GM23338 (cell line): ENCODE data around the gene ULK2. TPM values are rescaled to one million over a fixed set of nuclear protein-coding genes. Genes with fewer than 3 reads are reported as not detected.

Source experiments
- ATAC-seq: fragments of 200-7000 bp; cut with Tn5 transposase; 3 replicates; pipeline ENCODE4 v1.9.1; 2020
- DNase-seq: peaks from one replicate; pipeline ENCODE4 v3.0.0-alpha.2; 2015; ENCODE audit warnings: low spot score
- H2AFZ ChIP-seq: fragments of 200-600 bp; sonication (generic); 2 replicates; pipeline ENCODE4 v1.8.0; 2016; ENCODE audit warnings: antibody characterized with exemption, mild to moderate bottlenecking, moderate library complexity
- H3F3A ChIP-seq: fragments of 200-600 bp; sonication (generic); replicated peaks from 2 replicates; pipeline ENCODE4 v1.8.0; 2017; ENCODE audit warnings: antibody characterized with exemption, mixed run types, low read depth
- H3K27ac ChIP-seq: fragments of 200-600 bp; sonication (generic); 2 replicates; pipeline ENCODE4 v1.6.1; 2016; ENCODE audit warnings: low read depth
- H3K27me3 ChIP-seq: fragments of 200-600 bp; sonication (generic); 2 replicates; pipeline ENCODE4 v1.8.0; 2016; ENCODE audit warnings: mild to moderate bottlenecking, mixed run types, moderate library complexity; ENCODE audit not compliant: insufficient read depth
- H3K36me3 ChIP-seq: fragments of 200-600 bp; sonication (generic); 2 replicates; pipeline ENCODE4 v1.8.0; 2016; ENCODE audit warnings: mild to moderate bottlenecking; ENCODE audit not compliant: insufficient read depth
- H3K4me1 ChIP-seq: fragments of 200-600 bp; sonication (generic); 2 replicates; pipeline ENCODE4 v1.8.0; 2016; ENCODE audit warnings: mild to moderate bottlenecking, moderate library complexity; ENCODE audit not compliant: insufficient read depth
- H3K4me2 ChIP-seq: fragments of 200-600 bp; sonication (generic); 2 replicates; pipeline ENCODE4 v1.7.1; 2017; ENCODE audit warnings: mixed run types
- H3K4me3 ChIP-seq: fragments of 200-600 bp; sonication (generic); 2 replicates; pipeline ENCODE4 v1.6.1; 2016; ENCODE audit warnings: mixed run types
- H3K79me2 ChIP-seq: fragments of 200-600 bp; sonication (generic); replicated peaks from 2 replicates; pipeline ENCODE4 v1.8.0; 2017; ENCODE audit warnings: mild to moderate bottlenecking; ENCODE audit not compliant: insufficient read depth
- H3K9me2 ChIP-seq: fragments of 200-600 bp; sonication (generic); 2 replicates; pipeline ENCODE4 v1.8.0; 2017; ENCODE audit not compliant: insufficient read depth
- H4K20me1 ChIP-seq: fragments of 200-600 bp; sonication (generic); replicated peaks from 2 replicates; pipeline ENCODE4 v1.8.0; 2017; ENCODE audit warnings: mild to moderate bottlenecking; ENCODE audit not compliant: insufficient read depth
- H3K27ac Mint-ChIP-seq: 2 replicates; pipeline ENCODE4 v1.8.0; 2020; ENCODE audit warnings: inconsistent platforms, mild to moderate bottlenecking, moderate library complexity, mixed read lengths
- H3K27me3 Mint-ChIP-seq: 3 replicates; pipeline ENCODE4 v1.8.0; 2022; ENCODE audit warnings: low read depth, mild to moderate bottlenecking, moderate library complexity, mixed read lengths, inconsistent platforms; ENCODE audit not compliant: insufficient read depth, poor library complexity
- H3K36me3 Mint-ChIP-seq: 3 replicates; pipeline ENCODE4 v1.8.0; 2021; ENCODE audit warnings: low read depth, mild to moderate bottlenecking, inconsistent platforms, moderate library complexity, mixed read lengths
- H3K4me1 Mint-ChIP-seq: 3 replicates; pipeline ENCODE4 v1.8.0; 2020; ENCODE audit warnings: mild to moderate bottlenecking, inconsistent platforms, mixed read lengths
- H3K4me3 Mint-ChIP-seq: 3 replicates; pipeline ENCODE4 v1.8.0; 2021; ENCODE audit warnings: moderate library complexity, mild to moderate bottlenecking, inconsistent platforms, mixed read lengths
- H3K9me3 Mint-ChIP-seq: 3 replicates; pipeline ENCODE4 v1.8.0; 2020; ENCODE audit warnings: moderate library complexity, mild to moderate bottlenecking, inconsistent platforms, mixed read lengths
- CREB1 ChIP-seq: fragments of 250-450 bp; sonication (Bioruptor Pico); IDR thresholded peaks from 2 replicates; pipeline ENCODE4 v1.5.0; 2020; ENCODE audit warnings: low read depth, mild to moderate bottlenecking, moderate library complexity
- EZH2phosphoT487 ChIP-seq: fragments of 200-600 bp; sonication (generic); IDR thresholded peaks from one replicate; pipeline ENCODE4 v1.8.1; 2018; ENCODE audit warnings: antibody characterized with exemption; ENCODE audit not compliant: unreplicated experiment
- JUNB ChIP-seq: IDR thresholded peaks from one replicate; pipeline ENCODE4 v1.6.1; 2016; ENCODE audit warnings: antibody characterized with exemption; ENCODE audit not compliant: unreplicated experiment
- NANOG ChIP-seq: IDR thresholded peaks from 2 replicates; pipeline ENCODE4 v1.6.1; 2016; ENCODE audit warnings: antibody characterized with exemption, borderline replicate concordance
- POLR2AphosphoS5 ChIP-seq: IDR thresholded peaks from 2 replicates; pipeline ENCODE4 v1.6.1; 2016; ENCODE audit warnings: antibody characterized with exemption, low read depth
- STAT1 ChIP-seq: IDR thresholded peaks from one replicate; pipeline ENCODE4 v1.6.1; 2016; ENCODE audit warnings: antibody characterized with exemption; ENCODE audit not compliant: unreplicated experiment
- ZNF331 ChIP-seq: fragments of 250-450 bp; sonication (Bioruptor Pico); IDR thresholded peaks from 2 replicates; pipeline ENCODE4 v1.5.0; 2020; ENCODE audit warnings: low read depth, mild to moderate bottlenecking, moderate library complexity
- polyA plus RNA-seq: library from polyadenylated mRNA; unstranded; fragments of >200 nt; fragmentation: Nextera tagmentation; extraction: Ambion mirVana; gene quantifications from 2 replicates; pipeline ENCODE4 v1.2.1, GENCODE V29; 2016
- total RNA-seq: library from RNA; depleted of rRNA; stranded (reverse); fragments of >200 nt; shearing (Covaris generic); gene quantifications from 2 replicates; pipeline ENCODE4 v1.2.3, GENCODE V29; 2014
- TF ChIP-seq, protein P1 (sequence below): fragments of 250-450 bp; sonication (Bioruptor Pico); IDR thresholded peaks from 2 replicates; pipeline ENCODE4 v1.5.0; 2020; ENCODE audit warnings: mild to moderate bottlenecking, moderate library complexity
- TF ChIP-seq, protein P2 (sequence below): IDR thresholded peaks from one replicate; pipeline ENCODE4 v1.6.1; 2018; ENCODE audit warnings: antibody characterized with exemption; ENCODE audit not compliant: unreplicated experiment
- TF ChIP-seq, protein P3 (sequence below), 2 experiments: fragments of 200-600 bp in 1 of 2; sonication (generic) in 1 of 2; conservative IDR thresholded peaks; 2 replicates each; pipeline versions ENCODE4 v1.5.1 to v1.6.1; 2016 to 2017; ENCODE audit warnings: antibody characterized with exemption in 2 of 2, low read depth in 2 of 2, mild to moderate bottlenecking in 2 of 2, moderate library complexity in 1 of 2

The ULK2 gene
- total and polyA plus RNA-seq, 2 experiments from 2014 or later = 1.6 to 3.0 TPM

DNA sequence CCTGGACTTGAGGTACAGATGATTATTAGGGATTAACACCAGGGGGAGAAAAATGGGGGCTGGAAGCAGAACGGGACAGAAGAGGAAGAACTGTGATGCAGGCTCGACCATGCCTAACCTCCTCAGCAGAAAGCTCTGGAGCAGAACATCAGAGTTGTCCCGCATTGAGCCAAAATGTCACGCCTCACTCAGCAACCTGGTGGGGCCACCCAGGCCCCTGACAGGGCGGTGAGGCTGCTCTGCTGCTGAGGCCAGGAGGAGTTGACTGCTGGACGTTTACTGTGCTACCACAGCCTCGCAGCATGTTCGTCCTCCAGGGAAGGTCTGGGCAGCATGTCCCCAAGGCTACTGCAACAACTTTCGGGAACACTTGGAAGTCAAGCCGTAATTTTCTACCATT, 6.5 kb upstream of the ULK2 start:
- TF ChIP-seq NANOG (no peak), POLR2AphosphoS5 (no peak), EZH2phosphoT487 (no peak), CREB1 (CRISPR knock-in tag) (no peak), STAT1 (no peak), ZNF331 (no peak), JUNB (no peak)
- TF ChIP-seq, protein P1, sequence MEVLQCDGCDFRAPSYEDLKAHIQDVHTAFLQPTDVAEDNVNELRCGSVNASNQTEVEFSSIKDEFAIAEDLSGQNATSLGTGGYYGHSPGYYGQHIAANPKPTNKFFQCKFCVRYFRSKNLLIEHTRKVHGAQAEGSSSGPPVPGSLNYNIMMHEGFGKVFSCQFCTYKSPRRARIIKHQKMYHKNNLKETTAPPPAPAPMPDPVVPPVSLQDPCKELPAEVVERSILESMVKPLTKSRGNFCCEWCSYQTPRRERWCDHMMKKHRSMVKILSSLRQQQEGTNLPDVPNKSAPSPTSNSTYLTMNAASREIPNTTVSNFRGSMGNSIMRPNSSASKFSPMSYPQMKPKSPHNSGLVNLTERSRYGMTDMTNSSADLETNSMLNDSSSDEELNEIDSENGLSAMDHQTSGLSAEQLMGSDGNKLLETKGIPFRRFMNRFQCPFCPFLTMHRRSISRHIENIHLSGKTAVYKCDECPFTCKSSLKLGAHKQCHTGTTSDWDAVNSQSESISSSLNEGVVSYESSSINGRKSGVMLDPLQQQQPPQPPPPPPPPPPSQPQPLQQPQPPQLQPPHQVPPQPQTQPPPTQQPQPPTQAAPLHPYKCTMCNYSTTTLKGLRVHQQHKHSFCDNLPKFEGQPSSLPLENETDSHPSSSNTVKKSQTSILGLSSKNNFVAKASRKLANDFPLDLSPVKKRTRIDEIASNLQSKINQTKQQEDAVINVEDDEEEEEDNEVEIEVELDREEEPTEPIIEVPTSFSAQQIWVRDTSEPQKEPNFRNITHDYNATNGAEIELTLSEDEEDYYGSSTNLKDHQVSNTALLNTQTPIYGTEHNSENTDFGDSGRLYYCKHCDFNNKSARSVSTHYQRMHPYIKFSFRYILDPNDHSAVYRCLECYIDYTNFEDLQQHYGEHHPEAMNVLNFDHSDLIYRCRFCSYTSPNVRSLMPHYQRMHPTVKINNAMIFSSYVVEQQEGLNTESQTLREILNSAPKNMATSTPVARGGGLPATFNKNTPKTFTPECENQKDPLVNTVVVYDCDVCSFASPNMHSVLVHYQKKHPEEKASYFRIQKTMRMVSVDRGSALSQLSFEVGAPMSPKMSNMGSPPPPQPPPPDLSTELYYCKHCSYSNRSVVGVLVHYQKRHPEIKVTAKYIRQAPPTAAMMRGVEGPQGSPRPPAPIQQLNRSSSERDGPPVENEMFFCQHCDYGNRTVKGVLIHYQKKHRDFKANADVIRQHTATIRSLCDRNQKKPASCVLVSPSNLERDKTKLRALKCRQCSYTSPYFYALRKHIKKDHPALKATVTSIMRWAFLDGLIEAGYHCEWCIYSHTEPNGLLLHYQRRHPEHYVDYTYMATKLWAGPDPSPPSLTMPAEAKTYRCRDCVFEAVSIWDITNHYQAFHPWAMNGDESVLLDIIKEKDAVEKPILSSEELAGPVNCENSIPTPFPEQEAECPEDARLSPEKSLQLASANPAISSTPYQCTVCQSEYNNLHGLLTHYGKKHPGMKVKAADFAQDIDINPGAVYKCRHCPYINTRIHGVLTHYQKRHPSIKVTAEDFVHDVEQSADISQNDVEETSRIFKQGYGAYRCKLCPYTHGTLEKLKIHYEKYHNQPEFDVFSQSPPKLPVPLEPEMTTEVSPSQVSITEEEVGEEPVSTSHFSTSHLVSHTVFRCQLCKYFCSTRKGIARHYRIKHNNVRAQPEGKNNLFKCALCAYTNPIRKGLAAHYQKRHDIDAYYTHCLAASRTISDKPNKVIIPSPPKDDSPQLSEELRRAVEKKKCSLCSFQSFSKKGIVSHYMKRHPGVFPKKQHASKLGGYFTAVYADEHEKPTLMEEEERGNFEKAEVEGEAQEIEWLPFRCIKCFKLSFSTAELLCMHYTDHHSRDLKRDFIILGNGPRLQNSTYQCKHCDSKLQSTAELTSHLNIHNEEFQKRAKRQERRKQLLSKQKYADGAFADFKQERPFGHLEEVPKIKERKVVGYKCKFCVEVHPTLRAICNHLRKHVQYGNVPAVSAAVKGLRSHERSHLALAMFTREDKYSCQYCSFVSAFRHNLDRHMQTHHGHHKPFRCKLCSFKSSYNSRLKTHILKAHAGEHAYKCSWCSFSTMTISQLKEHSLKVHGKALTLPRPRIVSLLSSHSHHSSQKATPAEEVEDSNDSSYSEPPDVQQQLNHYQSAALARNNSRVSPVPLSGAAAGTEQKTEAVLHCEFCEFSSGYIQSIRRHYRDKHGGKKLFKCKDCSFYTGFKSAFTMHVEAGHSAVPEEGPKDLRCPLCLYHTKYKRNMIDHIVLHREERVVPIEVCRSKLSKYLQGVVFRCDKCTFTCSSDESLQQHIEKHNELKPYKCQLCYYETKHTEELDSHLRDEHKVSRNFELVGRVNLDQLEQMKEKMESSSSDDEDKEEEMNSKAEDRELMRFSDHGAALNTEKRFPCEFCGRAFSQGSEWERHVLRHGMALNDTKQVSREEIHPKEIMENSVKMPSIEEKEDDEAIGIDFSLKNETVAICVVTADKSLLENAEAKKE (CRISPR knock-in tag) = no peak
- TF ChIP-seq, protein P2, sequence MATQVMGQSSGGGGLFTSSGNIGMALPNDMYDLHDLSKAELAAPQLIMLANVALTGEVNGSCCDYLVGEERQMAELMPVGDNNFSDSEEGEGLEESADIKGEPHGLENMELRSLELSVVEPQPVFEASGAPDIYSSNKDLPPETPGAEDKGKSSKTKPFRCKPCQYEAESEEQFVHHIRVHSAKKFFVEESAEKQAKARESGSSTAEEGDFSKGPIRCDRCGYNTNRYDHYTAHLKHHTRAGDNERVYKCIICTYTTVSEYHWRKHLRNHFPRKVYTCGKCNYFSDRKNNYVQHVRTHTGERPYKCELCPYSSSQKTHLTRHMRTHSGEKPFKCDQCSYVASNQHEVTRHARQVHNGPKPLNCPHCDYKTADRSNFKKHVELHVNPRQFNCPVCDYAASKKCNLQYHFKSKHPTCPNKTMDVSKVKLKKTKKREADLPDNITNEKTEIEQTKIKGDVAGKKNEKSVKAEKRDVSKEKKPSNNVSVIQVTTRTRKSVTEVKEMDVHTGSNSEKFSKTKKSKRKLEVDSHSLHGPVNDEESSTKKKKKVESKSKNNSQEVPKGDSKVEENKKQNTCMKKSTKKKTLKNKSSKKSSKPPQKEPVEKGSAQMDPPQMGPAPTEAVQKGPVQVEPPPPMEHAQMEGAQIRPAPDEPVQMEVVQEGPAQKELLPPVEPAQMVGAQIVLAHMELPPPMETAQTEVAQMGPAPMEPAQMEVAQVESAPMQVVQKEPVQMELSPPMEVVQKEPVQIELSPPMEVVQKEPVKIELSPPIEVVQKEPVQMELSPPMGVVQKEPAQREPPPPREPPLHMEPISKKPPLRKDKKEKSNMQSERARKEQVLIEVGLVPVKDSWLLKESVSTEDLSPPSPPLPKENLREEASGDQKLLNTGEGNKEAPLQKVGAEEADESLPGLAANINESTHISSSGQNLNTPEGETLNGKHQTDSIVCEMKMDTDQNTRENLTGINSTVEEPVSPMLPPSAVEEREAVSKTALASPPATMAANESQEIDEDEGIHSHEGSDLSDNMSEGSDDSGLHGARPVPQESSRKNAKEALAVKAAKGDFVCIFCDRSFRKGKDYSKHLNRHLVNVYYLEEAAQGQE = no peak
- TF ChIP-seq, protein P3, sequence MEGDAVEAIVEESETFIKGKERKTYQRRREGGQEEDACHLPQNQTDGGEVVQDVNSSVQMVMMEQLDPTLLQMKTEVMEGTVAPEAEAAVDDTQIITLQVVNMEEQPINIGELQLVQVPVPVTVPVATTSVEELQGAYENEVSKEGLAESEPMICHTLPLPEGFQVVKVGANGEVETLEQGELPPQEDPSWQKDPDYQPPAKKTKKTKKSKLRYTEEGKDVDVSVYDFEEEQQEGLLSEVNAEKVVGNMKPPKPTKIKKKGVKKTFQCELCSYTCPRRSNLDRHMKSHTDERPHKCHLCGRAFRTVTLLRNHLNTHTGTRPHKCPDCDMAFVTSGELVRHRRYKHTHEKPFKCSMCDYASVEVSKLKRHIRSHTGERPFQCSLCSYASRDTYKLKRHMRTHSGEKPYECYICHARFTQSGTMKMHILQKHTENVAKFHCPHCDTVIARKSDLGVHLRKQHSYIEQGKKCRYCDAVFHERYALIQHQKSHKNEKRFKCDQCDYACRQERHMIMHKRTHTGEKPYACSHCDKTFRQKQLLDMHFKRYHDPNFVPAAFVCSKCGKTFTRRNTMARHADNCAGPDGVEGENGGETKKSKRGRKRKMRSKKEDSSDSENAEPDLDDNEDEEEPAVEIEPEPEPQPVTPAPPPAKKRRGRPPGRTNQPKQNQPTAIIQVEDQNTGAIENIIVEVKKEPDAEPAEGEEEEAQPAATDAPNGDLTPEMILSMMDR (conservative IDR thresholded peaks at IDR 0.05; ENCODE audit: low read depth in 2 of 2) = no peak
- H4K20me1 ChIP-seq = no peaks in the 10 kb centered on the region
- no peaks in the 10 kb centered on the region for H3K9me3 Mint-ChIP-seq
- DNase-seq (no peak), ATAC-seq (no peak)
- H3K27me3 ChIP-seq = peaks cover 10% of the 10 kb centered on the region
- no peak overlapping the region for H2AFZ ChIP-seq
- H3K9me2 ChIP-seq = no peaks in the 10 kb centered on the region; the same call in 1 of the 2 replicates
- no peaks in the 10 kb centered on the region for H3K36me3 ChIP-seq
- no peak overlapping the region for H3K4me2 ChIP-seq
- H3K4me1 Mint-ChIP-seq = no peaks in the 10 kb centered on the region
- H3K36me3 Mint-ChIP-seq = no peaks in the 10 kb centered on the region
- H3K4me3 ChIP-seq = no peak overlapping the region
- H3K27ac Mint-ChIP-seq = no peak overlapping the region
- no peaks in the 10 kb centered on the region for H3K4me1 ChIP-seq
- H3F3A ChIP-seq = no peaks in the 10 kb centered on the region
- H3K79me2 ChIP-seq = no peaks in the 10 kb centered on the region
- H3K4me3 Mint-ChIP-seq = no peak overlapping the region
- no peak overlapping the region for H3K27ac ChIP-seq
- peaks cover 11% of the 10 kb centered on the region for H3K27me3 Mint-ChIP-seq
